Stimulated activated CD8-positive, alpha-beta memory T cell treated with anti-CD3 and anti-CD28 coated beads, Interleukin-2, amount 100 ng/mL, for 1 hour (primary cell): ENCODE results near the gene PTPN4.

Experiments used
- DNase-seq, 2 donors: peaks; one replicate each; pipeline ENCODE4 v3.0.0-alpha.2; 2020; ENCODE audit warnings: low read depth in 2 of 2

PTPN4 gene

GRCh38 chr2:119759451-119760236 lies at the start of gene PTPN4:
Gene PTPN4, plus strand, starts transcription at chr2:119759922. Its CDS starts 49,932 bp downstream, at chr2:119809854.
- DNase-seq, result peak; percentile 87 to 93

GRCh38 chr2:119710281-119710680 lies 49.4 kb upstream of the PTPN4 start:
- no peak for DNase-seq

- no peak for DNase-seq
Observed at GRCh38 chr2:119711352-119711751, 48.4 kb upstream of the PTPN4 start.

GRCh38 chr2:119712571-119712970 lies 47.2 kb upstream of the PTPN4 start:
- DNase-seq, result no peak

- no peak for DNase-seq
Observed at GRCh38 chr2:119713819-119714490, 45.8 kb upstream of the PTPN4 start.

- DNase-seq, result no peak
Observed at GRCh38 chr2:119715409-119716283, 44.1 kb upstream of the PTPN4 start.

GRCh38 chr2:119716284-119716672 lies 43.4 kb upstream of the PTPN4 start:
- DNase-seq, result no peak

- no peak for DNase-seq
Observed at GRCh38 chr2:119718501-119719260, 41.0 kb upstream of the PTPN4 start.

GRCh38 chr2:119719261-119719627 lies 40.5 kb upstream of the PTPN4 start:
- no peak for DNase-seq

- no peak for DNase-seq
Observed at GRCh38 chr2:119721043-119721442, 38.7 kb upstream of the PTPN4 start.

- no peak for DNase-seq
Observed at GRCh38 chr2:119721462-119721861, 38.3 kb upstream of the PTPN4 start.

- DNase-seq, result no peak
Observed at GRCh38 chr2:119721904-119722303, 37.8 kb upstream of the PTPN4 start.

GRCh38 chr2:119723186-119723585 lies 36.5 kb upstream of the PTPN4 start:
- no peak for DNase-seq

GRCh38 chr2:119723784-119724467 lies 35.8 kb upstream of the PTPN4 start:
- DNase-seq, result no peak

GRCh38 chr2:119724656-119725485 lies 34.9 kb upstream of the PTPN4 start:
- no peak for DNase-seq

- no peak for DNase-seq
Observed at GRCh38 chr2:119727493-119727892, 32.2 kb upstream of the PTPN4 start.

- DNase-seq, result no peak
Observed at GRCh38 chr2:119728421-119728820, 31.3 kb upstream of the PTPN4 start.

GRCh38 chr2:119730671-119731177 lies 29.0 kb upstream of the PTPN4 start:
- no peak for DNase-seq

GRCh38 chr2:119731983-119732382 lies 27.7 kb upstream of the PTPN4 start:
- DNase-seq, result no peak

GRCh38 chr2:119732601-119733164 lies 27.0 kb upstream of the PTPN4 start:
- DNase-seq, result no peak
